HG03565 (cell line): Measurements from ENCODE around the gene SLC16A10.
"Not testable (repeated sequence)": the region's sequence is repeated elsewhere in the genome, so short reads cannot be mapped to it uniquely, and the experiment has no call there.

Experiments used
- ATAC-seq: cut with Tn5 transposase; IDR thresholded peaks from one replicate; pipeline ENCODE4 v1.9.1; 2021; ENCODE audit warnings: mild to moderate bottlenecking, moderate library complexity; ENCODE audit not compliant: unreplicated experiment

Gene SLC16A10

GRCh38 chr6:111086685-111087084, 618 bp upstream of the SLC16A10 start:
- no peak for ATAC-seq

GRCh38 chr6:111087871-111088667, 766 bp downstream of the SLC16A10 start:
- ATAC-seq = no peak

- no peak for ATAC-seq
These were observed 1.3 kb downstream of the SLC16A10 start for GRCh38 chr6:111088668-111089003.

- ATAC-seq = no peak
These were observed 3.5 kb downstream of the SLC16A10 start for GRCh38 chr6:111090766-111091165.

GRCh38 chr6:111091987-111092386, 4.7 kb downstream of the SLC16A10 start:
- no peak for ATAC-seq

- not testable (repeated sequence) for ATAC-seq
These were observed 8.2 kb downstream of the SLC16A10 start for GRCh38 chr6:111095488-111095887.

GRCh38 chr6:111096246-111096645, 8.9 kb downstream of the SLC16A10 start:
- ATAC-seq = no peak

GRCh38 chr6:111098597-111098996, 11.3 kb downstream of the SLC16A10 start:
- ATAC-seq = no peak

- no peak for ATAC-seq
These were observed 14.7 kb downstream of the SLC16A10 start for GRCh38 chr6:111101987-111102386.

GRCh38 chr6:111105578-111105977, 18.3 kb downstream of the SLC16A10 start:
- ATAC-seq = no peak

- no peak for ATAC-seq
These were observed 20.3 kb downstream of the SLC16A10 start for GRCh38 chr6:111107589-111107988.

- ATAC-seq = no peak
These were observed 22.7 kb downstream of the SLC16A10 start for GRCh38 chr6:111110036-111110435.

- no peak for ATAC-seq
These were observed 26.2 kb downstream of the SLC16A10 start for GRCh38 chr6:111113336-111114086.

GRCh38 chr6:111114087-111114443, 26.8 kb downstream of the SLC16A10 start:
- no peak for ATAC-seq

GRCh38 chr6:111114482-111114881, 27.2 kb downstream of the SLC16A10 start:
- no peak for ATAC-seq

- no peak for ATAC-seq
These were observed 31.5 kb downstream of the SLC16A10 start for GRCh38 chr6:111118826-111119225.

GRCh38 chr6:111119571-111120329, 32.4 kb downstream of the SLC16A10 start:
- ATAC-seq = no peak

GRCh38 chr6:111121789-111122350, 34.6 kb downstream of the SLC16A10 start:
- no peak for ATAC-seq

GRCh38 chr6:111122458-111123286, 35.4 kb downstream of the SLC16A10 start:
- ATAC-seq = no peak

GRCh38 chr6:111124406-111124805, 37.1 kb downstream of the SLC16A10 start:
- no peak for ATAC-seq
